RPMI7951 (cell line): Measurements from ENCODE around the gene BOLA3. TPM values are rescaled to one million over a fixed set of nuclear protein-coding genes. Genes with fewer than 3 reads are reported as not detected.

Experiments
- total RNA-seq: library from RNA; depleted of rRNA; stranded (reverse); fragments of >200 nt; shearing (Covaris generic); gene quantifications from 2 replicates; pipeline ENCODE4 v1.2.3, GENCODE V29; 2014; rRNA removed

Gene BOLA3
- total RNA-seq, 1 experiment from 2014 or later, result 214 TPM

Other genes starting within 250 kb of the BOLA3 start
- gene DGUOK, start 221.0 kb downstream of the BOLA3 start, total RNA-seq, result 161 and 169 TPM in 2 replicates
- 3.4 and 3.6 TPM in 2 replicates for gene TET3, start 163.0 kb downstream of the BOLA3 start, total RNA-seq
- 174 and 192 TPM in 2 replicates for gene MOB1A, start 31.0 kb upstream of the BOLA3 start, total RNA-seq
- 92.6 and 113 TPM in 2 replicates for gene MTHFD2, start 50.7 kb upstream of the BOLA3 start, total RNA-seq
- 0.10 TPM in 1 of 2 replicates, not detected in the other for gene SLC4A5, start 195.5 kb upstream of the BOLA3 start, total RNA-seq
- 88.8 and 93.3 TPM in 2 replicates for gene DCTN1, start 232.4 kb upstream of the BOLA3 start, total RNA-seq